Right cardiac atrium (tissue), 5 donors: Measurements from ENCODE around the gene USP38. TPM values are rescaled to one million over a fixed set of nuclear protein-coding genes. Genes with fewer than 3 reads are reported as not detected.
"Not testable (repeated sequence)": the region's sequence is repeated elsewhere in the genome, so short reads cannot be mapped to it uniquely, and the experiment has no call there.

Experiments used
- ATAC-seq, 2 donors: fragments of 200-7000 bp; cut with Tn5 transposase; one replicate each; pipeline versions ENCODE4 v1.8.0 to v1.9.1; 2020; ENCODE audit warnings: moderate library complexity in 2 of 2, mild to moderate bottlenecking in 1 of 2
- DNase-seq, 3 donors: peaks; one replicate each; pipeline ENCODE4 v3.0.0-alpha.2; 2020
- H3K27ac ChIP-seq: one replicate; pipeline ENCODE4 v1.5.1; 2013; ENCODE audit warnings: mild to moderate bottlenecking, low read length, control low read depth, moderate library complexity
- H3K27me3 ChIP-seq: one replicate; pipeline ENCODE4 v1.6.1; 2013; ENCODE audit not compliant: control insufficient read depth, insufficient read depth
- H3K4me1 ChIP-seq: one replicate; pipeline ENCODE4 v1.6.1; 2013; ENCODE audit warnings: low read length; ENCODE audit not compliant: control insufficient read depth, insufficient read depth
- H3K4me3 ChIP-seq: one replicate; pipeline ENCODE4 v1.5.1; 2013; ENCODE audit warnings: low read length, control low read depth
- H3K9me3 ChIP-seq: one replicate; pipeline ENCODE4 v1.6.1; 2013; ENCODE audit warnings: low read length; ENCODE audit not compliant: control insufficient read depth
- WGBS: extraction: QIAGEN DNeasy Blood & Tissue Kit; methylation state at CpG from one replicate; pipeline ENCODE4 v1.1.7; 2013; 5-methylcytosine and 5-hydroxymethylcytosine counted together
- intact Hi-C, 4 donors: fragments of 100-400 bp; cut with DNase I; formaldehyde crosslinking; loops; one replicate each; pipeline versions ENCODE4 v1.11.0 to v1.14.0; 2022 to 2023
- long read RNA-seq, 4 donors: library from polyadenylated mRNA; unstranded; transcript quantifications; one replicate each; pipeline ENCODE4 v2.0.0, GENCODE V29; 2020 to 2021
- polyA plus RNA-seq: library from polyadenylated mRNA; stranded (reverse); fragments of 200-250 nt; gene quantifications from one replicate; pipeline ENCODE4 v1.2.3, GENCODE V29; 2013
- total RNA-seq, 4 donors: library from RNA; stranded (reverse); fragmentation: NEBNext Ultra II Directional; extraction: Animal tissue kit (Norgen Biotek cat#: 25700); gene quantifications; one replicate each; pipeline ENCODE4 v1.2.1, GENCODE V29; 2021
- donor health status: healthy with polysubstance abuse.
- donor health status: DM: no; HTN: yes; CAD: no.
- donor health status: DM: no; HTN: no; CAD: no.
- donor health status: DM: no; HTN: yes; CAD: no; lungs with severe emphysema.
- donor health status: DM: yes; HTN: yes; CAD: no.

The USP38 gene
- total RNA-seq (10 to 100 TPM; 19.1 to 21.1 (median 19.4) TPM), polyA plus RNA-seq (7.1 TPM)
- long read RNA-seq, donor 1, full-length matches to known transcripts, result 36 of 39 reads
- long read RNA-seq, donor 1, partial matches to known transcripts, result 1 of 39 reads
- long read RNA-seq, donor 1, other reads (novel, unspliced or antisense), result 2 of 39 reads
- long read RNA-seq, donor 2, full-length matches to known transcripts, result 24 of 25 reads
- long read RNA-seq, donor 2, partial matches to known transcripts, result 1 of 25 reads
- long read RNA-seq, donor 2, other reads (novel, unspliced or antisense), result 0 of 25 reads
- long read RNA-seq, donor 3, full-length matches to known transcripts, result 94 of 109 reads
- long read RNA-seq, donor 3, partial matches to known transcripts, result 10 of 109 reads
- long read RNA-seq, donor 3, other reads (novel, unspliced or antisense), result 5 of 109 reads
- long read RNA-seq, donor 4, full-length matches to known transcripts, result 15 of 18 reads
- long read RNA-seq, donor 4, partial matches to known transcripts, result 2 of 18 reads
- long read RNA-seq, donor 4, other reads (novel, unspliced or antisense), result 1 of 18 reads

GRCh38 chr4:143184503-143185252 is at the start of gene USP38:
Gene USP38 (plus strand): TSS chr4:143184917. CDS start chr4:143185451, 534 bp downstream.
- Histone ChIP-seq H3K27ac (peak within 1 kb of the TSS; percentile 84), H3K4me3 (peak within 1 kb of the TSS; percentile 79), H3K27me3 (no peaks in the 10 kb centered on the region), H3K4me1 (no peaks in the 10 kb centered on the region), H3K9me3 (no peaks in the 10 kb centered on the region)
- intact Hi-C loops, result no loop called here
- DNase-seq (peak; percentile 91 to 93 (median 93)), ATAC-seq (peak; percentile 98)
- under 1% methylated on average over 71 of the region's 71 CpGs for WGBS

- no peak for DNase-seq
- no peaks in the 10 kb centered on the region for H3K9me3 ChIP-seq
- ATAC-seq, result no peak
- no peaks in the 10 kb centered on the region for H3K27me3 ChIP-seq
- 85% methylated on average over 5 of the region's 5 CpGs for WGBS
- no peak overlapping the region for H3K4me3 ChIP-seq
- no peaks in the 10 kb centered on the region for H3K4me1 ChIP-seq
- intact Hi-C loops, result no loop called here
- H3K27ac ChIP-seq, result no peak overlapping the region
Observed at GRCh38 chr4:143135358-143135757, 49.4 kb upstream of the USP38 start.

DNA sequence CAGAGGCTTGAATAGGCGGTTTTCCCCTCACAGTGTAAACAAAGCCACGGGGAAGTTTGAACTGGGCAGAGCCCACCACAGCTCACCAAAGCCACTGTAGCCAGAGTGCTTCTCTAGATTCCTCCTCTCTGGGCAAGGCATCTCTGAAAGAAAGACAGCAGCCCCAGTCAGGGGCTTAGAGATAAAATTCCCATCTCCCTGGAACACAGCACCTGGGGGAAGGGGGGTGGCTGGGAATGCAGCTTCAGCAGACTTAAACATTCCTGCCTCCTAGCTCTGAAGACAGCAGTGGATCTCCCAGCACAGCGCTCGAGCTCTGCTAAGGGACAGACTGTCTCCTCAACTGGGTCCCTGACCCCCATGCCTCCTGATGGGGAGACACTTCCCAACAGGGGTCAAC is 44.0 kb upstream of the USP38 start:
- Histone ChIP-seq H3K27ac (no peak overlapping the region), H3K27me3 (no peaks in the 10 kb centered on the region), H3K4me1 (no peaks in the 10 kb centered on the region), H3K9me3 (no peaks in the 10 kb centered on the region), H3K4me3 (no peak overlapping the region)
- intact Hi-C loops, result no loop called here
- WGBS, result 81% methylated on average over 4 of the region's 4 CpGs
- ATAC-seq (no peak), DNase-seq (no peak)

- ATAC-seq (no peak), DNase-seq (no peak)
- Histone ChIP-seq H3K4me1 (no peaks in the 10 kb centered on the region), H3K9me3 (no peaks in the 10 kb centered on the region), H3K27me3 (no peaks in the 10 kb centered on the region), H3K27ac (no peak overlapping the region), H3K4me3 (no peak overlapping the region)
- intact Hi-C loops, result no loop called here
- 68% methylated on average over 2 of the region's 2 CpGs for WGBS
Observed at GRCh38 chr4:143148521-143148920, 36.2 kb upstream of the USP38 start.

DNA sequence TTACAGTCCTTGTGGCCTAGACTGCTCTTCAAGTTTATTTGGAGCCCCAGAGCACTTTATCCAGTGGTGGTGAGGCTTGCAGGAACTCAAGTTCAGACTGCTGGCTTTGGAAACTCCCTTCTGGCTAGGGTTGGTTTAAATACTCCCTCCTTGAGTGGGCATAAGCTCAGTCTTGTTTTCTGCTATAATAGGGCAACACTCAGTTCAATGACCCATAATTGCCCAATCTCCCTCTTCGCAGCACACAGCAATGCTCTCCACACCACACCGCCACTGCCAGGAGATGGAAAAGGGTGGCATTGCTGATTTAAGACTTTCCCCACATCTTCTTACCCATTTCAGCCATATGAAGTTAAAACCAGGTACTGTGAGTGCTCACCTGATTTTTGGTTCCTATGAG is 27.9 kb upstream of the USP38 start:
- no peak overlapping the region for H3K4me3 ChIP-seq
- 98% methylated on average over 2 of the region's 2 CpGs for WGBS
- H3K9me3 ChIP-seq, result no peaks in the 10 kb centered on the region
- H3K27me3 ChIP-seq, result no peaks in the 10 kb centered on the region
- H3K4me1 ChIP-seq, result no peaks in the 10 kb centered on the region
- DNase-seq, result no peak
- H3K27ac ChIP-seq, result no peak overlapping the region
- no peak for ATAC-seq
- intact Hi-C loops, result no loop called here

- Histone ChIP-seq H3K4me3 (no peak overlapping the region), H3K9me3 (no peaks in the 10 kb centered on the region), H3K4me1 (no peaks in the 10 kb centered on the region), H3K27ac (no peak overlapping the region), H3K27me3 (no peaks in the 10 kb centered on the region)
- intact Hi-C loops, result no loop called here
- ATAC-seq, result no peak
- DNase-seq, result no peak
Observed at GRCh38 chr4:143163614-143164013, 21.1 kb upstream of the USP38 start.

GRCh38 chr4:143166722-143167121 is 18.0 kb upstream of the USP38 start:
- intact Hi-C loops, H3K4me1 ChIP-seq, ATAC-seq, H3K27ac ChIP-seq, H3K4me3 ChIP-seq, H3K27me3 ChIP-seq, H3K9me3 ChIP-seq: not testable (repeated sequence)
- peak in 1 of 3 donors; percentile 10 for DNase-seq
- 96% methylated on average over 11 of the region's 11 CpGs for WGBS

- H3K9me3 ChIP-seq, result no peaks in the 10 kb centered on the region
- no peaks in the 10 kb centered on the region for H3K4me1 ChIP-seq
- DNase-seq (no peak), ATAC-seq (no peak)
- no peak overlapping the region for H3K4me3 ChIP-seq
- 96% methylated on average over 3 of the region's 3 CpGs for WGBS
- H3K27me3 ChIP-seq, result no peaks in the 10 kb centered on the region
- H3K27ac ChIP-seq, result no peak overlapping the region
- intact Hi-C loops, result no loop called here
Observed at GRCh38 chr4:143178923-143179322, 5.8 kb upstream of the USP38 start.

DNA sequence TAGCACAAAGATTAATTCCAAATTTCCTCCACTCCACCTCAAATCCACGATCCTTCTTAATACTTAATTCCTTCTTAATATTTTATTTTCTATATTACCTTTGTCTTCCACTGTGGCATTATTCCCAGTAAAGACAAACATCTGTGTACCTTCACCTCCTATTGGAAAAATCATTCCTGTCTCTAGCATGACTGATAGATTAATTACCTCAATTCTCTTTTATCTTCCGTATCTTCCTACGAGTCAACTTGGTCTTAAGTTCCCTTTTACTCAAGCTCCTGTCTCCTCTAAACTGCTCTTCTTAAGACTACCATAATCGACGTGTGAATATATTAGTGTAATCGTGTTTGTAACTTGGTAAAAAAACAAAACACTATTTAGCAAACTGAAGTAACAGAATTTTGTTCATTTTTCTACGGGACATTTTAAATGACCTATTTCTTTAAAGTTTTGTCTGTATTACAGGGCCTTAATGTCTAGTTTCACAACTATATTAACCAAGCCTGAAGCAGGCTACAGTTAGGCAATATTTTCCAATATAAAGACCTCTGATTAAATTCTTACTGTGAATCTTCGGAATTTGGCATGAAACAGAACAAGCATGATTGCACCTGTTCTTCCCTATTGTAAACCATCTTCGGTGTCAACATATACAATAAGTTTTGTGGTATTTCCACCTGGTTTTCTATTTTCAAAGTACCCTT is 1.1 kb upstream of the USP38 start:
- DNase-seq (no peak), ATAC-seq (no peak)
- no peaks in the 10 kb centered on the region for H3K4me1 ChIP-seq
- no peaks in the 10 kb centered on the region for H3K9me3 ChIP-seq
- H3K27ac ChIP-seq, result no peak overlapping the region
- H3K4me3 ChIP-seq, result peak overlapping the region; percentile 79
- intact Hi-C loops, result no loop called here
- H3K27me3 ChIP-seq, result no peaks in the 10 kb centered on the region
- WGBS, result 58% methylated on average over 9 of the region's 9 CpGs

GRCh38 chr4:143184217-143184502 is 557 bp upstream of the USP38 start:
- DNase-seq (no peak), ATAC-seq (peak; percentile 32 to 36)

More at GRCh38 chr4:143184217-143184502, 557 bp upstream of the USP38 start:
- WGBS, result under 1% methylated on average over 11 of the region's 11 CpGs
- Histone ChIP-seq H3K4me3 (peak overlapping the region; percentile 79), H3K9me3 (no peaks in the 10 kb centered on the region), H3K27me3 (no peaks in the 10 kb centered on the region), H3K27ac (peak overlapping the region; percentile 84), H3K4me1 (no peaks in the 10 kb centered on the region)
- intact Hi-C loops, result no loop called here
